Colon (tissue), 2 donors: ENCODE data around the gene SYDE1.

Experiments
- FAIRE-seq: peaks from 2 replicates; lab custom pipeline; 2012; peaks lifted over from hg19 to GRCh38; lab: Jason Lieb, UNC
- donor health status: control.
- donor health status: control.

The SYDE1 gene

GRCh38 chr19:15125232-15126067 lies 18.2 kb downstream of the SYDE1 start:
- FAIRE-seq: no peak

- no peak for FAIRE-seq
Observed at GRCh38 chr19:15126131-15126910, 19.1 kb downstream of the SYDE1 start.

- no peak for FAIRE-seq
Observed at GRCh38 chr19:15128162-15128770, 21.1 kb downstream of the SYDE1 start.

- no peak for FAIRE-seq
Observed at GRCh38 chr19:15129856-15130585, 22.8 kb downstream of the SYDE1 start.

GRCh38 chr19:15136234-15136954 lies 29.2 kb downstream of the SYDE1 start:
- no peak for FAIRE-seq

- no peak for FAIRE-seq
Observed at GRCh38 chr19:15137777-15138176, 30.6 kb downstream of the SYDE1 start.

GRCh38 chr19:15138427-15138826 lies 31.2 kb downstream of the SYDE1 start:
- FAIRE-seq: no peak

GRCh38 chr19:15141143-15141542 lies 33.9 kb downstream of the SYDE1 start:
- FAIRE-seq: no peak

- no peak for FAIRE-seq
Observed at GRCh38 chr19:15142313-15142712, 35.1 kb downstream of the SYDE1 start.

GRCh38 chr19:15144046-15144646 lies 36.9 kb downstream of the SYDE1 start:
- no peak for FAIRE-seq

- FAIRE-seq: no peak
Observed at GRCh38 chr19:15147090-15147489, 39.9 kb downstream of the SYDE1 start.

- no peak for FAIRE-seq
Observed at GRCh38 chr19:15149737-15150136, 42.5 kb downstream of the SYDE1 start.

GRCh38 chr19:15154002-15154612 lies 46.9 kb downstream of the SYDE1 start:
- FAIRE-seq: no peak

- FAIRE-seq: no peak
Observed at GRCh38 chr19:15155296-15155695, 48.1 kb downstream of the SYDE1 start.

GRCh38 chr19:15156391-15156790 lies 49.2 kb downstream of the SYDE1 start:
- no peak for FAIRE-seq

GRCh38 chr19:15159251-15159650 lies 52.0 kb downstream of the SYDE1 start:
- no peak for FAIRE-seq

GRCh38 chr19:15161028-15161984 lies 54.1 kb downstream of the SYDE1 start:
- no peak for FAIRE-seq
